Measurements from ENCODE around the gene SENP5. TPM values are rescaled to one million over a fixed set of nuclear protein-coding genes. Genes with fewer than 3 reads are reported as not detected.

Gene SENP5
- total and polyA plus RNA-seq, 9 of the 15 experiments (the other 6 are each of a cell fraction or from before 2014, with no cell fraction given), result 18.3 to 59.7 (median 35.8) TPM

- TF ChIP-seq, protein P1, sequence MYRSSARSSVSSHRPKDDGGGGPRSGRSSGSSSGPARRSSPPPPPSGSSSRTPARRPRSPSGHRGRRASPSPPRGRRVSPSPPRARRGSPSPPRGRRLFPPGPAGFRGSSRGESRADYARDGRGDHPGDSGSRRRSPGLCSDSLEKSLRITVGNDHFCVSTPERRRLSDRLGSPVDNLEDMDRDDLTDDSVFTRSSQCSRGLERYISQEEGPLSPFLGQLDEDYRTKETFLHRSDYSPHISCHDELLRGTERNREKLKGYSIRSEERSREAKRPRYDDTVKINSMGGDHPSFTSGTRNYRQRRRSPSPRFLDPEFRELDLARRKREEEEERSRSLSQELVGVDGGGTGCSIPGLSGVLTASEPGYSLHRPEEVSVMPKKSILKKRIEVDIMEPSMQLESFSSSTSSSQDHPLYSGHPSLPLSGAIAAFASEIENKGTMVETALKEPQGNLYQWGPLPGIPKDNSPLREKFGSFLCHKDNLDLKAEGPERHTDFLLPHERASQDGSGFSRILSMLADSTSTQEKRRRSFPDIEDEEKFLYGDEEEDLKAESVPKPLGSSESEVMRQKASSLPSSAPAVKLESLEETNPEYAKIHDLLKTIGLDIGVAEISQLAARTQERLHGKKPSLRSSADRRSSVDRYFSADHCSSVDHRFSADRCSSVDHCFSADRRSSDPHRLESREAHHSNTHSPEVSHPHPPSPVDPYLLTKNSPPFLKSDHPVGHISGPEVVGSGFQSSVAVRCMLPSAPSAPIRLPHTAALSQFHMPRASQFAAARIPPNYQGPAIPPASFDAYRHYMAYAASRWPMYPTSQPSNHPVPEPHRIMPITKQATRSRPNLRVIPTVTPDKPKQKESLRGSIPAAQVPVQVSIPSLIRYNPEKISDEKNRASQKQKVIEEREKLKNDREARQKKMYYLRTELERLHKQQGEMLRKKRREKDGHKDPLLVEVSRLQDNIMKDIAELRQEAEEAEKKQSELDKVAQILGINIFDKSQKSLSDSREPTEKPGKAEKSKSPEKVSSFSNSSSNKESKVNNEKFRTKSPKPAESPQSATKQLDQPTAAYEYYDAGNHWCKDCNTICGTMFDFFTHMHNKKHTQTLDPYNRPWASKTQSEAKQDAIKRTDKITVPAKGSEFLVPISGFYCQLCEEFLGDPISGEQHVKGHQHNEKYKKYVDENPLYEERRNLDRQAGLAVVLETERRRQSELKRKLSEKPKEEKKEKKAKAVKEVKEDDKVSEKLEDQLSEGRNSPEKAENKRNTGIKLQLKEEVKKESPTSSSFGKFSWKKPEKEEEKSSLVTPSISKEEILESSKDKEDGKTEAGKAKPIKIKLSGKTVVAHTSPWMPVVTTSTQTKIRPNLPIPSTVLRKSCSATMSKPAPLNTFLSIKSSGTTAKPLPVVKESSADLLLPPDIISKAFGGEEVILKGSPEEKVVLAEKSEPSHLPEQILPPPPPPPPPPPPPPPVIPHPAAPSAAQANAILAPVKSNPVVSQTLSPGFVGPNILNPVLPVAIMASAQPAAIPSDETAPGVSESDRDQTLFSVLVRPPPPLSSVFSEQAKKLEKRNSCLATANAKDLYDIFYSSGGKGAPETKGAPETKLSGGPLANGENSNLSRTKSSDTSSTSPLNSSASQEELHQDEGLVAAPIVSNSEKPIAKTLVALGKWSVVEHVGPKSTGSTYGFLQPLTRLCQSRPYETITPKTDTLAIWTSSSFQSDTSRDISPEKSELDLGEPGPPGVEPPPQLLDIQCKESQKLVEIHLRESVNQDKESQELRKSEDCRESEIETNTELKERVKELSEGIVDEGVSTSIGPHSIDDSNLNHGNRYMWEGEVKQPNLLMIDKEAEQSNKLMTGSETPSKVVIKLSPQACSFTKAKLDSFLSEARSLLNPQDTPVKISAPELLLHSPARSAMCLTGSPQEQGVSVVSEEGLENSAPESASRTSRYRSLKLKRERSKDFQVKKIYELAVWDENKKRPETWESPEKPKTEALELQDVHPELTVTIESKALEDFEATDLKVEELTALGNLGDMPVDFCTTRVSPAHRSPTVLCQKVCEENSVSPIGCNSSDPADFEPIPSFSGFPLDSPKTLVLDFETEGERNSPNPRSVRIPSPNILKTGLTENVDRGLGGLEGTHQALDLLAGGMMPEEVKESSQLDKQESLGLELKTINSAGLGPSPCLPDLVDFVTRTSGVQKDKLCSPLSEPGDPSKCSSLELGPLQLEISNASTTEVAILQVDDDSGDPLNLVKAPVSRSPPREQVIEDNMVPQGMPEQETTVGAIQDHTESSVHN (IDR thresholded peaks at IDR 0.05; ENCODE audit: borderline replicate concordance in 1 of 2, low read depth in 1 of 2), result no peak
- TF ChIP-seq FOXO4 (CRISPR knock-in tag; IDR thresholded peaks at IDR 0.05) (peak; percentile 99), ZBTB9 (CRISPR knock-in tag; IDR thresholded peaks at IDR 0.05) (peak; percentile 100), SRSF3 (IDR thresholded peaks at IDR 0.05; ENCODE audit: insufficient read depth, low read length) (no peak), SAFB2 (IDR thresholded peaks at IDR 0.05; ENCODE audit: borderline replicate concordance, low read depth, low read length, severe bottlenecking) (no peak), ZNF354B (CRISPR knock-in tag; IDR thresholded peaks at IDR 0.05) (peak; percentile 99), USF1 (CRISPR knock-in tag; IDR thresholded peaks at IDR 0.05) (no peak), KLF10 (CRISPR knock-in tag; IDR thresholded peaks at IDR 0.05) (peak; percentile 95), HDAC1 (IDR thresholded peaks at IDR 0.05) (peak in 1 of 2 experiments; percentile 53; a peak in 1 of 4 replicates), TSC22D4 (tag; IDR thresholded peaks at IDR 0.05) (peak; percentile 97), THRA (IDR thresholded peaks at IDR 0.05) (no peak), FOXK2 (conservative IDR thresholded peaks at IDR 0.05 in 1 of 2, IDR thresholded peaks at IDR 0.05 in 1 of 2; ENCODE audit: low read depth in 2 of 2) (peak; percentile 83 to 87), ZNF12 (CRISPR knock-in tag; IDR thresholded peaks at IDR 0.05) (no peak)
These were observed 24.9 kb upstream of the SENP5 start (continued) for GRCh38 chr3:196842567-196843434.

All from K562 (cell line).